ENCODE measurements around the gene CAMSAP2.

Gene CAMSAP2

GRCh38 chr1:200908191-200908868 lies 169.6 kb downstream of the CAMSAP2 start:
- TF ChIP-seq CTCF (IDR thresholded peaks at IDR 0.05; ENCODE audit: poor library complexity, severe bottlenecking), result no peak
- Histone ChIP-seq H3K9me3 (ENCODE audit: severe bottlenecking) (no peaks in the 10 kb centered on the region), H3K36me3 (ENCODE audit: low read depth) (peaks cover 89% of the 10 kb centered on the region), H3K4me3 (ENCODE audit: severe bottlenecking) (no peak overlapping the region), H3K27ac (ENCODE audit: poor library complexity, severe bottlenecking) (no peak overlapping the region), H3K27me3 (ENCODE audit: insufficient read depth, poor library complexity, severe bottlenecking) (no peaks in the 10 kb centered on the region), H3K4me1 (ENCODE audit: insufficient read depth, poor library complexity, severe bottlenecking) (peaks cover 11% of the 10 kb centered on the region)
- ATAC-seq (ENCODE audit: low read depth) (no peak), DNase-seq (ENCODE audit: low spot score) (no peak)

- H3K27ac ChIP-seq (ENCODE audit: poor library complexity, severe bottlenecking), result no peak overlapping the region
- no peaks in the 10 kb centered on the region for H3K9me3 ChIP-seq (ENCODE audit: severe bottlenecking)
- H3K27me3 ChIP-seq (ENCODE audit: insufficient read depth, poor library complexity, severe bottlenecking), result no peaks in the 10 kb centered on the region
- H3K36me3 ChIP-seq (ENCODE audit: low read depth), result peaks cover 90% of the 10 kb centered on the region
- no peak overlapping the region for H3K4me3 ChIP-seq (ENCODE audit: severe bottlenecking)
- no peak for DNase-seq (ENCODE audit: low spot score)
- peaks cover 12% of the 10 kb centered on the region for H3K4me1 ChIP-seq (ENCODE audit: insufficient read depth, poor library complexity, severe bottlenecking)
- no peak for TF ChIP-seq CTCF (IDR thresholded peaks at IDR 0.05; ENCODE audit: poor library complexity, severe bottlenecking)
- ATAC-seq (ENCODE audit: low read depth), result no peak
Observed at GRCh38 chr1:200909071-200909470, 170.4 kb downstream of the CAMSAP2 start.

- Histone ChIP-seq H3K4me1 (ENCODE audit: insufficient read depth, poor library complexity, severe bottlenecking) (peaks cover 12% of the 10 kb centered on the region), H3K27ac (ENCODE audit: poor library complexity, severe bottlenecking) (no peak overlapping the region), H3K4me3 (ENCODE audit: severe bottlenecking) (no peak overlapping the region), H3K27me3 (ENCODE audit: insufficient read depth, poor library complexity, severe bottlenecking) (no peaks in the 10 kb centered on the region), H3K9me3 (ENCODE audit: severe bottlenecking) (no peaks in the 10 kb centered on the region), H3K36me3 (ENCODE audit: low read depth) (peaks cover 87% of the 10 kb centered on the region)
- TF ChIP-seq CTCF (IDR thresholded peaks at IDR 0.05; ENCODE audit: poor library complexity, severe bottlenecking), result no peak
- ATAC-seq (ENCODE audit: low read depth) (no peak), DNase-seq (ENCODE audit: low spot score) (no peak)
Observed at GRCh38 chr1:200909757-200910239, 171.1 kb downstream of the CAMSAP2 start.

Data from RWPE2 (cell line).